ENCODE data around the gene COL9A2. TPM values are rescaled to one million over a fixed set of nuclear protein-coding genes. Genes with fewer than 3 reads are reported as not detected.

COL9A2 gene
- total RNA-seq, 2 experiments from 2014 or later: 6.2 to 6.8 TPM

GRCh38 chr1:40268211-40268610 lies 48.9 kb downstream of the COL9A2 start:
- Mint-ChIP-seq H3K4me3 (no peak overlapping the region), H3K27ac (no peak overlapping the region), H3K9me3 (no peaks in the 10 kb centered on the region), H3K27me3 (ENCODE audit: low read depth) (no peaks in the 10 kb centered on the region), H3K4me1 (ENCODE audit: low read depth) (peaks cover 48% of the 10 kb centered on the region), H3K36me3 (ENCODE audit: low read depth) (peaks cover 38% of the 10 kb centered on the region)
- intact Hi-C loops (cut with micrococcal nuclease): no loop called here
- DNase-seq: no peak
- CTCF ChIA-PET: interaction anchor here (0.6 to 2.7 kb wide), 2 partner anchors 37 to 115 kb away, joined by 5 to 13 read pairs; no protein-coding TSS in a partner anchor

DNA sequence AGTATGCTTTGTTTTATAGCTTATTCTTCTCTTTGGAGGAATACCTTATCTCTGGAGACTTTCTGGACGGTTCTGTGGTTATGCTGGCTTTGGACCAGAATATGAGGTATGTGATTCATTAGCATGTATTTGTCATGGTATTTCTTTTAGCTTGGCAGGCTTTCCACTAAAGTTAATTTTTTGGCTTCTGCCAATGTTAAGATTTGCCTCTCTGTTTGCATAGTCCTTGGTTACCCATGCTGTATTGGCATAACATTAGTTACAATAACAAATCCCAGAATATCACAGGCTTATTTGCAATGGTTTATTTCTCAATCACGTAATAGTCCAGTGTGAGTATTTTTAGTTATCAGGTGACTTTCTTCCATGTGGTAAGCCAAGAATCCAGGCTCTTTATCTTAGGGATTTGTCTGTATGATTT lies 49.3 kb downstream of the COL9A2 start:
- Mint-ChIP-seq H3K4me1 (ENCODE audit: low read depth) (peaks cover 53% of the 10 kb centered on the region), H3K27me3 (ENCODE audit: low read depth) (no peaks in the 10 kb centered on the region), H3K9me3 (no peaks in the 10 kb centered on the region), H3K36me3 (ENCODE audit: low read depth) (peaks cover 37% of the 10 kb centered on the region), H3K4me3 (no peak overlapping the region), H3K27ac (no peak overlapping the region)
- CTCF ChIA-PET: interaction anchor here (1.0 to 2.7 kb wide), 2 partner anchors 115 to 123 kb away, joined by 3 to 13 read pairs; no protein-coding TSS in a partner anchor
- no peak for DNase-seq
- intact Hi-C loops (cut with micrococcal nuclease): no loop called here

- no peaks in the 10 kb centered on the region for H3K27me3 Mint-ChIP-seq (ENCODE audit: low read depth)
- H3K4me1 Mint-ChIP-seq (ENCODE audit: low read depth): peaks cover 52% of the 10 kb centered on the region
- H3K4me3 Mint-ChIP-seq: no peak overlapping the region
- H3K36me3 Mint-ChIP-seq (ENCODE audit: low read depth): peaks cover 34% of the 10 kb centered on the region
- H3K27ac Mint-ChIP-seq: no peak overlapping the region
- no peaks in the 10 kb centered on the region for H3K9me3 Mint-ChIP-seq
- no peak for DNase-seq
- CTCF ChIA-PET: interaction anchor here (1.0 to 2.7 kb wide), 3 partner anchors 72 to 123 kb away, joined by 3 to 13 read pairs (median 8); no protein-coding TSS in a partner anchor
- intact Hi-C loops (cut with micrococcal nuclease): no loop called here
Measured at GRCh38 chr1:40266786-40267535, 50.1 kb downstream of the COL9A2 start.

DNA sequence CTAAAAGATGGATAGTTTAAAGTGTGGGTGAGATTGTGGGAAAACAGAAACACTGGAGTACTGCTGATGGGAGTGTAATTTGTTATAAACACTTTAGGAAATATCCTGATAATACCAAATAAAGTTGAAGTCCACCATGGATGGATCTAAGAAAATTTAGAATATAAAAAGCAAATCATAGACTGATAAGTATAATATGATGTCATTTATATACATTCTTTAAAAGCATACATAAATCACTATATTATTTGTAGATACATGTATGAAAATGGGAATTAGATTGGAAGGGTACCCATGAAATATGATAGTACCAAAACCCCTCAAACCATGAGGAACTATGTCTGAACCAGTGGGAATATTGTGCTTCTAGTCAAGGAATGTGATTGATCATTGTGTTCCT lies 51.2 kb downstream of the COL9A2 start:
- CTCF ChIA-PET: interaction anchor here (1.0 to 2.7 kb wide), 3 partner anchors 73 to 403 kb away, joined by 3 to 13 read pairs (median 8); no protein-coding TSS in a partner anchor
- intact Hi-C loops (cut with micrococcal nuclease): loop anchor here (2.0 kb wide), 2 partner anchors 49 to 103 kb away; no protein-coding TSS in a partner anchor
- DNase-seq: no peak
- no peak overlapping the region for H3K27ac Mint-ChIP-seq
- no peak overlapping the region for H3K4me3 Mint-ChIP-seq
- H3K27me3 Mint-ChIP-seq (ENCODE audit: low read depth): no peaks in the 10 kb centered on the region
- peaks cover 56% of the 10 kb centered on the region for H3K4me1 Mint-ChIP-seq (ENCODE audit: low read depth)
- peaks cover 41% of the 10 kb centered on the region for H3K36me3 Mint-ChIP-seq (ENCODE audit: low read depth)
- H3K9me3 Mint-ChIP-seq: no peaks in the 10 kb centered on the region

- Mint-ChIP-seq H3K36me3 (ENCODE audit: low read depth) (peaks cover 39% of the 10 kb centered on the region), H3K4me1 (ENCODE audit: low read depth) (peaks cover 54% of the 10 kb centered on the region), H3K9me3 (no peaks in the 10 kb centered on the region), H3K4me3 (no peak overlapping the region), H3K27me3 (ENCODE audit: low read depth) (no peaks in the 10 kb centered on the region), H3K27ac (no peak overlapping the region)
- intact Hi-C loops (cut with micrococcal nuclease): loop anchor here (2.0 kb wide), 2 partner anchors 50 to 102 kb away; no protein-coding TSS in a partner anchor
- CTCF ChIA-PET: interaction anchor here (1.0 to 1.9 kb wide), 3 partner anchors 73 to 404 kb away, joined by 3 to 8 read pairs (median 7); no protein-coding TSS in a partner anchor
- no peak for DNase-seq
Measured at GRCh38 chr1:40265298-40265697, 51.8 kb downstream of the COL9A2 start.

DNA sequence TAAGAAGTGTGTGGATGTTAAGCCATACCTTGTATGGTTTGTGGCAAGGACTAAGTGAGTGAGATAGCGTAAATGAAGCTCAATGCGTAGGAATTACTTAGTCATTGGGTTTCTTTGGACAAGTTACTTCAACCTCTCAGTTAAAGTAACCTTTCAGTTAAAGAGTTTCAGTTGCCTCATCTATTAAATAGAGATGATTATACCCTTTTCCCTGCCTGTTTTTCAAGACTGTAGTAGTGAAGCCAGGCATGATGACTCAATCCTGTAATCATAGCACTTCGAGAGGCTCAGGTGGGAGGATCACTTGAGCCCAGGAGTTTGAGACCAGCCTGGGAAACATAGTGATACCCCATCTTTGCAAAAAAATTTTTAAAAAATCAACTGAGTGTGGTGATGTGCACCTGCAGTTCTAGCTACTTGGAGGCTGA lies 52.7 kb downstream of the COL9A2 start:
- intact Hi-C loops (cut with micrococcal nuclease): loop anchor here (1.0 to 2.0 kb wide), 5 partner anchors 23 to 121 kb away; no protein-coding TSS in a partner anchor
- peaks cover 36% of the 10 kb centered on the region for H3K36me3 Mint-ChIP-seq (ENCODE audit: low read depth)
- no peaks in the 10 kb centered on the region for H3K27me3 Mint-ChIP-seq (ENCODE audit: low read depth)
- peak overlapping the region; percentile 93 for H3K27ac Mint-ChIP-seq
- H3K4me1 Mint-ChIP-seq (ENCODE audit: low read depth): peaks cover 56% of the 10 kb centered on the region
- DNase-seq: peak; percentile 46
- CTCF ChIA-PET: interaction anchor here (0.8 to 1.7 kb wide), 2 partner anchors 74 to 111 kb away, joined by 3 to 7 read pairs; no protein-coding TSS in a partner anchor
- no peak overlapping the region for H3K4me3 Mint-ChIP-seq
- no peaks in the 10 kb centered on the region for H3K9me3 Mint-ChIP-seq

DNA sequence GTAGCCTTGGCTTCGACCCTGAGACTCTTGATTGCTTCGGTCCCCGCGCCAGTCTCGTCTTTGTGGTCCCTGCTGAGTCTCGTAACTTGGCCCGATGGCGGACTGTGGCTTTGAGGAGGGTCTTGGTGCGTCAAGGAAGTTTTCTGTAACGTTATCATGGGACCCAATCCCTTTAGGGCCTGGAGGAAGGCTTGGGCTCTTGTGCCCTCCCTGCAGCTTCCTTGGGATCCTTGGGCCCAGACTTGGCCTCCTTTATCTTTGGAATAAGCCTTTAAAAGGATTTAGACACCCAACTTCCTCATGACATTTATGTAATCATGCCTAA lies 58.7 kb downstream of the COL9A2 start:
- peak overlapping the region; percentile 99 for H3K4me3 Mint-ChIP-seq
- H3K4me1 Mint-ChIP-seq (ENCODE audit: low read depth): peaks cover 41% of the 10 kb centered on the region
- H3K36me3 Mint-ChIP-seq (ENCODE audit: low read depth): peaks cover 29% of the 10 kb centered on the region

GRCh38 chr1:40257688-40258444 lies 59.2 kb downstream of the COL9A2 start, which contains the start of gene ZMPSTE24:
ZMPSTE24 (plus strand) TSS chr1:40258236; CDS start chr1:40258272, 36 bp downstream.
- Mint-ChIP-seq H3K36me3 (ENCODE audit: low read depth) (peaks cover 25% of the 10 kb centered on the region), H3K4me1 (ENCODE audit: low read depth) (peaks cover 35% of the 10 kb centered on the region), H3K9me3 (no peaks in the 10 kb centered on the region), H3K27ac (peak within 1 kb of the TSS; percentile 100), H3K27me3 (ENCODE audit: low read depth) (no peaks in the 10 kb centered on the region), H3K4me3 (peak within 1 kb of the TSS; percentile 99)
- CTCF ChIA-PET: interaction anchor here (1.0 to 3.7 kb wide), 3 partner anchors 47 to 105 kb away, joined by 3 to 15 read pairs (median 3); no protein-coding TSS in a partner anchor
- DNase-seq: peak; percentile 98
- intact Hi-C loops (cut with micrococcal nuclease): loop anchor here (1.0 to 2.0 kb wide), 8 partner anchors 17 to 273 kb away; partner anchors contain the start of genes CAP1, RLF and ZNF684

More for the DNA sequence above, 58.7 kb downstream of the COL9A2 start:
- H3K9me3 Mint-ChIP-seq: no peaks in the 10 kb centered on the region
- DNase-seq: no peak
- H3K27ac Mint-ChIP-seq: peak overlapping the region; percentile 100
- intact Hi-C loops (cut with micrococcal nuclease): loop anchor here (1.0 to 2.0 kb wide), 8 partner anchors 17 to 272 kb away; partner anchors contain the start of genes CAP1, RLF and ZNF684
- no peaks in the 10 kb centered on the region for H3K27me3 Mint-ChIP-seq (ENCODE audit: low read depth)
- CTCF ChIA-PET: interaction anchor here (0.9 to 3.7 kb wide), 3 partner anchors 47 to 105 kb away, joined by 3 to 15 read pairs (median 3); no protein-coding TSS in a partner anchor

DNA sequence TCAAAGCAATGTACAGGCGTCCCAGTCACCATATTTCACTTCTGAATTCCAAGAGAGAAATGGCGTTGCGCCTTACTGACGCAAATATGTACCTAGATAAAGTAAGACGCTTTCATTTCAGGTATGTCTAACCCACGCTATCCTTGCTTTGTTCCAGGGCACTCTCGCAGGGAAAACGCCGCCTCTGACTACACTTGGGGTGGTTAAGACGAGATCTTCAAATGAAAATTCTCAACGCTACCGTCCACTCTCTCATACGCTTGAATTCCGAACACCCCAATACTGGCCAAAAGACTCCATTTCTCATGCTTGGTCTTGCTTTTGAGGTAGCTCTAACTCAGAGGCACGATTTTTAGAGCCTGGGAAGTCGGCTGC lies 59.8 kb downstream of the COL9A2 start:
- intact Hi-C loops (cut with micrococcal nuclease): no loop called here
- H3K4me1 Mint-ChIP-seq (ENCODE audit: low read depth): peaks cover 31% of the 10 kb centered on the region
- H3K27ac Mint-ChIP-seq: peak overlapping the region; percentile 100
- CTCF ChIA-PET: interaction anchor here (1.0 to 3.7 kb wide), 3 partner anchors 46 to 104 kb away, joined by 3 to 15 read pairs (median 3); no protein-coding TSS in a partner anchor
- peak overlapping the region; percentile 99 for H3K4me3 Mint-ChIP-seq
- H3K9me3 Mint-ChIP-seq: no peaks in the 10 kb centered on the region
- peaks cover 21% of the 10 kb centered on the region for H3K36me3 Mint-ChIP-seq (ENCODE audit: low read depth)
- peak; percentile 47 for DNase-seq
- H3K27me3 Mint-ChIP-seq (ENCODE audit: low read depth): no peaks in the 10 kb centered on the region

GRCh38 chr1:40256401-40257084 lies 60.5 kb downstream of the COL9A2 start:
- peaks cover 16% of the 10 kb centered on the region for H3K36me3 Mint-ChIP-seq (ENCODE audit: low read depth)
- H3K4me3 Mint-ChIP-seq: peak overlapping the region; percentile 99
- DNase-seq: no peak
- H3K9me3 Mint-ChIP-seq: no peaks in the 10 kb centered on the region
- no peaks in the 10 kb centered on the region for H3K27me3 Mint-ChIP-seq (ENCODE audit: low read depth)
- CTCF ChIA-PET: interaction anchor here (3.7 kb wide), 1 partner anchor 103 kb away, joined by 15 read pairs; no protein-coding TSS in a partner anchor
- peaks cover 29% of the 10 kb centered on the region for H3K4me1 Mint-ChIP-seq (ENCODE audit: low read depth)
- intact Hi-C loops (cut with micrococcal nuclease): no loop called here
- peak overlapping the region; percentile 100 for H3K27ac Mint-ChIP-seq

- no peaks in the 10 kb centered on the region for H3K27me3 Mint-ChIP-seq (ENCODE audit: low read depth)
- DNase-seq: no peak
- intact Hi-C loops (cut with micrococcal nuclease): no loop called here
- no peak overlapping the region for H3K4me3 Mint-ChIP-seq
- peaks cover 20% of the 10 kb centered on the region for H3K4me1 Mint-ChIP-seq (ENCODE audit: low read depth)
- H3K36me3 Mint-ChIP-seq (ENCODE audit: low read depth): peaks cover 5% of the 10 kb centered on the region
- H3K9me3 Mint-ChIP-seq: no peaks in the 10 kb centered on the region
- CTCF ChIA-PET: interaction anchor here (0.6 to 3.7 kb wide), 3 partner anchors 14 to 177 kb away, joined by 3 to 15 read pairs (median 3); no protein-coding TSS in a partner anchor
- H3K27ac Mint-ChIP-seq: no peak overlapping the region
Measured at GRCh38 chr1:40255231-40255630, 61.9 kb downstream of the COL9A2 start.
